ENCODE results near the gene CRYM.

- TF ChIP-seq CTCF (IDR thresholded peaks at IDR 0.05; ENCODE audit: insufficient read depth, low read length, poor library complexity, severe bottlenecking): peak; percentile 26
- TF ChIP-seq EZH2phosphoT487 (conservative IDR thresholded peaks at IDR 0.05; ENCODE audit: low read length): no peak
These were observed 23.2 kb upstream of the CRYM start for GRCh38 chr16:21301168-21301894.
